ENCODE measurements around the gene MYO15B.

GRCh38 chr17:75570772-75571171, 16.8 kb upstream of the MYO15B start:
- TF ChIP-seq CTCF (conservative IDR thresholded peaks at IDR 0.05; ENCODE audit: low read length), result no peak
- TF ChIP-seq EZH2phosphoT487 (IDR thresholded peaks at IDR 0.05; ENCODE audit: borderline replicate concordance, low read depth, low read length), result no peak

All from OCI-LY7 (cell line).